Adrenal gland (tissue), 5 donors: Measurements from ENCODE around the gene NEGR1.

Source experiments
- POLR2A ChIP-seq, 2 donors: fragments of 450-650 bp; IDR thresholded peaks; one replicate each; pipeline ENCODE4 v1.6.1; 2017; ENCODE audit warnings: antibody characterized with exemption in 2 of 2, mild to moderate bottlenecking in 2 of 2, moderate library complexity in 1 of 2
- TF ChIP-seq, protein P1 (sequence below), 6 experiments: fragments of 450-650 bp in 4 of 6; fragments of 200-600 bp in 2 of 6; sonication (generic) in 1 of 6; IDR thresholded peaks; 1 replicate in 5 of 6; 2 replicates in 1 of 6; pipeline versions ENCODE4 v1.5.1 to v1.8.0; 2016 to 2021; ENCODE audit warnings: antibody characterized with exemption in 6 of 6, mild to moderate bottlenecking in 2 of 6, moderate library complexity in 1 of 6
- donor health status: DM: no; HTN: no; CAD: no.

GRCh38 chr1:71463144-71463543 lies 819.2 kb downstream of the NEGR1 start:
- TF ChIP-seq, protein P1, sequence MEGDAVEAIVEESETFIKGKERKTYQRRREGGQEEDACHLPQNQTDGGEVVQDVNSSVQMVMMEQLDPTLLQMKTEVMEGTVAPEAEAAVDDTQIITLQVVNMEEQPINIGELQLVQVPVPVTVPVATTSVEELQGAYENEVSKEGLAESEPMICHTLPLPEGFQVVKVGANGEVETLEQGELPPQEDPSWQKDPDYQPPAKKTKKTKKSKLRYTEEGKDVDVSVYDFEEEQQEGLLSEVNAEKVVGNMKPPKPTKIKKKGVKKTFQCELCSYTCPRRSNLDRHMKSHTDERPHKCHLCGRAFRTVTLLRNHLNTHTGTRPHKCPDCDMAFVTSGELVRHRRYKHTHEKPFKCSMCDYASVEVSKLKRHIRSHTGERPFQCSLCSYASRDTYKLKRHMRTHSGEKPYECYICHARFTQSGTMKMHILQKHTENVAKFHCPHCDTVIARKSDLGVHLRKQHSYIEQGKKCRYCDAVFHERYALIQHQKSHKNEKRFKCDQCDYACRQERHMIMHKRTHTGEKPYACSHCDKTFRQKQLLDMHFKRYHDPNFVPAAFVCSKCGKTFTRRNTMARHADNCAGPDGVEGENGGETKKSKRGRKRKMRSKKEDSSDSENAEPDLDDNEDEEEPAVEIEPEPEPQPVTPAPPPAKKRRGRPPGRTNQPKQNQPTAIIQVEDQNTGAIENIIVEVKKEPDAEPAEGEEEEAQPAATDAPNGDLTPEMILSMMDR (IDR thresholded peaks at IDR 0.05), result no peak
- no peak for TF ChIP-seq POLR2A (IDR thresholded peaks at IDR 0.05)
